ENCODE data around the gene ZMAT2.
"Not testable (repeated sequence)": the region's sequence is repeated elsewhere in the genome, so short reads cannot be mapped to it uniquely, and the experiment has no call there.

Gene ZMAT2

GRCh38 chr5:140696891-140697492 is 3.3 kb upstream of the ZMAT2 start:
- TF ChIP-seq EZH2phosphoT487 (IDR thresholded peaks at IDR 0.05; ENCODE audit: low read depth), result no peak
- TF ChIP-seq, protein P1, sequence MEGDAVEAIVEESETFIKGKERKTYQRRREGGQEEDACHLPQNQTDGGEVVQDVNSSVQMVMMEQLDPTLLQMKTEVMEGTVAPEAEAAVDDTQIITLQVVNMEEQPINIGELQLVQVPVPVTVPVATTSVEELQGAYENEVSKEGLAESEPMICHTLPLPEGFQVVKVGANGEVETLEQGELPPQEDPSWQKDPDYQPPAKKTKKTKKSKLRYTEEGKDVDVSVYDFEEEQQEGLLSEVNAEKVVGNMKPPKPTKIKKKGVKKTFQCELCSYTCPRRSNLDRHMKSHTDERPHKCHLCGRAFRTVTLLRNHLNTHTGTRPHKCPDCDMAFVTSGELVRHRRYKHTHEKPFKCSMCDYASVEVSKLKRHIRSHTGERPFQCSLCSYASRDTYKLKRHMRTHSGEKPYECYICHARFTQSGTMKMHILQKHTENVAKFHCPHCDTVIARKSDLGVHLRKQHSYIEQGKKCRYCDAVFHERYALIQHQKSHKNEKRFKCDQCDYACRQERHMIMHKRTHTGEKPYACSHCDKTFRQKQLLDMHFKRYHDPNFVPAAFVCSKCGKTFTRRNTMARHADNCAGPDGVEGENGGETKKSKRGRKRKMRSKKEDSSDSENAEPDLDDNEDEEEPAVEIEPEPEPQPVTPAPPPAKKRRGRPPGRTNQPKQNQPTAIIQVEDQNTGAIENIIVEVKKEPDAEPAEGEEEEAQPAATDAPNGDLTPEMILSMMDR (IDR thresholded peaks at IDR 0.05; ENCODE audit: low read depth, low read length), result no peak
- peaks cover 33% of the 10 kb centered on the region for H3K36me3 ChIP-seq (replicated peaks; ENCODE audit: low read depth, low read length)
- H4K20me1 ChIP-seq (ENCODE audit: insufficient read depth, low read length), result no peaks in the 10 kb centered on the region
- no peak overlapping the region for H2AFZ ChIP-seq (ENCODE audit: low read depth, low read length)
- H3K4me1 ChIP-seq (ENCODE audit: low read length), result peaks cover 15% of the 10 kb centered on the region
- H3K4me2 ChIP-seq (ENCODE audit: low read length), result no peak overlapping the region
- no peaks in the 10 kb centered on the region for H3K9me3 ChIP-seq (ENCODE audit: insufficient read depth, low read length)
- H3K9ac ChIP-seq (ENCODE audit: low read length), result no peak overlapping the region
- no peak overlapping the region for H3K27ac ChIP-seq (ENCODE audit: low read length)
- peaks cover 28% of the 10 kb centered on the region for H3K79me2 ChIP-seq (ENCODE audit: low read length)
- no peak overlapping the region for H3K4me3 ChIP-seq (ENCODE audit: low read length)
- no peaks in the 10 kb centered on the region for H3K27me3 ChIP-seq (ENCODE audit: low read depth, low read length)

DNA sequence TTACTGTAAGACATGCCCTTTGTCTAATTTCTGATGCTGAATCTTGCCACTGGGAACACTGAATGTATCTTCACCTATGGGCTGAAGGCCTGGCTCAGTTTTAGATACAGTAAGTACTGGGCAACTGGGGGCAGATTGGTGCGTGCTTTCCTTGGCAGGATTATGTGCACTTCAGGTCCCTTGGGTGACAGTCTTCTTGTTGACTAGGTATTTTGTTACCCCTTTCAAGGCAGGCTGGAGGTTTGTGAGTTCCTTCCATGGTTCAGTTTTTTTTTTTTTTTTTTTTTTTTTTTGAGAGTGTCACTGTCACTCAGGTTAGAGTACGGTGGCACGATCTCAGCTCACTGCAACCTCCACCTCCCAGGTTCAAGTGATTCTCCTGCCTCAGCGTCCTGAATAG is 7.6 kb downstream of the ZMAT2 start:
- Histone ChIP-seq H3K9me3 (ENCODE audit: insufficient read depth, low read length) (no peaks in the 10 kb centered on the region), H3K27ac (ENCODE audit: low read length) (no peak overlapping the region), H3K4me1 (ENCODE audit: low read length) (no peaks in the 10 kb centered on the region; the same call in 1 of the 2 replicates), H3K4me3 (ENCODE audit: low read length) (no peak overlapping the region), H3K27me3 (ENCODE audit: low read depth, low read length) (no peaks in the 10 kb centered on the region), H4K20me1 (ENCODE audit: insufficient read depth, low read length) (no peaks in the 10 kb centered on the region), H2AFZ (ENCODE audit: low read depth, low read length) (no peak overlapping the region), H3K79me2 (ENCODE audit: low read length) (no peaks in the 10 kb centered on the region), H3K4me2 (ENCODE audit: low read length) (no peak overlapping the region), H3K36me3 (replicated peaks; ENCODE audit: low read depth, low read length) (peaks cover 14% of the 10 kb centered on the region), H3K9ac (ENCODE audit: low read length) (no peak overlapping the region)
- TF ChIP-seq, protein P1 (IDR thresholded peaks at IDR 0.05; ENCODE audit: low read depth, low read length), result no peak
- TF ChIP-seq EZH2phosphoT487 (IDR thresholded peaks at IDR 0.05; ENCODE audit: low read depth), result no peak

DNA sequence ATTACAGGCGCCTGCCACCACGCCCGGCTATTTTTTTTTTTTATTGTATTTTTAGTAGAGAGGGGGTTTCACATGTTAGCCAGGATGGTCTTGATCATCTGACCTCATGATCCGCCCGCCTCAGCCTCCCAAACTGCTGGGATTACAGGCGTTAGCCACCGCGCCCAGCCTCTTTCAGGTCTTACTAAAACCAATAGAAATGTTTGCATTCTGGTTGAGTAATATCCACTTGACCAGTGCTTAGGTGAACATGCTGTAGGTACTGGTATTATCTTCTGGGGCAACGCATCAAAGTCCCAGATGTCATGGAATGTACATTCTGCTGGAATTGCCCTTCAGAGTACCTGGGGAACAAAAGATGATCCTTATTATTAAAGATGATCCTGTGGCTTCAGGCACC is 8.5 kb downstream of the ZMAT2 start:
- H3K4me3 ChIP-seq (ENCODE audit: low read length); H4K20me1 ChIP-seq (ENCODE audit: insufficient read depth, low read length): not testable (repeated sequence)

DNA sequence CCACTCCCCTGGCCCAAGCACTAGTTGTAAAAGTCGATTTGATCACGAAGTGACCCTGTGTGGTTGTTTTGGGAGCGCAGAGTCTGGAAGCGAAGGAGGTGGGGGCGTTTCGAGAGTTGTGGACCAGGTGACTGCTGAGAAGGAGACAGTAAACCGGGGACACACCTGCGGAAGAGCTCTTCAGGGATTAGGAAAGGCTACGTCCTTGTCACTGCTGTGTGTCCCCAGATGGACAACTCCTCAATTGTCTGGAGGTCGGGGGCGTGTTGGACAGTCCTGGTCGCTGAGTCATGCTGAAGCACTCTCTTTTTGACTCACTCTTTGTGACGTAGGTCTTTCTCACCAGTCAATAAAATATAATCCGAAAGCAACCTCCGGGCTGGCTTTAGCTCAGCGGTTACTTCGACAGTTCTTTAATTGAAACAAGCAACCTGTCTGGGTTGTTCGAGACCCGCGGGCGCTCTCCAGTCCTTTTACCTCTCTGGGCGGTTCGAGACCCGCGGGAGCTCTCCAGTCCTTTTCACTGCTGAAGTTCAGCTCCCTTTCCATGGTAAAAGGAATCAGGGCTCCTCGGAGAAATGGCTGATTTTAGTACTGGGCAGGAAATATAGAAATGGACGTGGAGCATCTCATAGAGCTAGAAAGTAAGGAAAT is 10.8 kb downstream of the ZMAT2 start:
- Histone ChIP-seq H3K4me2 (ENCODE audit: low read length) (peak overlapping the region; percentile 84), H3K36me3 (replicated peaks; ENCODE audit: low read depth, low read length) (peaks cover 5% of the 10 kb centered on the region), H4K20me1 (ENCODE audit: insufficient read depth, low read length) (no peaks in the 10 kb centered on the region), H3K9me3 (ENCODE audit: insufficient read depth, low read length) (no peaks in the 10 kb centered on the region), H3K79me2 (ENCODE audit: low read length) (no peaks in the 10 kb centered on the region), H3K27ac (ENCODE audit: low read length) (peak overlapping the region; percentile 79), H3K9ac (ENCODE audit: low read length) (peak overlapping the region; percentile 68), H2AFZ (ENCODE audit: low read depth, low read length) (peak overlapping the region; percentile 84), H3K4me3 (ENCODE audit: low read length) (peak overlapping the region; percentile 96), H3K27me3 (ENCODE audit: low read depth, low read length) (no peaks in the 10 kb centered on the region), H3K4me1 (ENCODE audit: low read length) (no peaks in the 10 kb centered on the region; the same call in 1 of the 2 replicates)
- TF ChIP-seq EZH2phosphoT487 (IDR thresholded peaks at IDR 0.05; ENCODE audit: low read depth), result no peak
- TF ChIP-seq, protein P1 (IDR thresholded peaks at IDR 0.05; ENCODE audit: low read depth, low read length), result no peak

More for the DNA sequence above, 8.5 kb downstream of the ZMAT2 start:
- not testable (repeated sequence) for H3K27me3 ChIP-seq (ENCODE audit: low read depth, low read length); H3K4me1 ChIP-seq (ENCODE audit: low read length); H2AFZ ChIP-seq (ENCODE audit: low read depth, low read length); H3K4me2 ChIP-seq (ENCODE audit: low read length); H3K79me2 ChIP-seq (ENCODE audit: low read length); H3K27ac ChIP-seq (ENCODE audit: low read length); H3K9ac ChIP-seq (ENCODE audit: low read length); H3K9me3 ChIP-seq (ENCODE audit: insufficient read depth, low read length)
- H3K36me3 ChIP-seq (replicated peaks; ENCODE audit: low read depth, low read length), result peaks cover 11% of the 10 kb centered on the region
